H1 (cell line): ENCODE measurements around the gene GSTT2. TPM values are rescaled to one million over a fixed set of nuclear protein-coding genes. Genes with fewer than 3 reads are reported as not detected.

ENCODE experiments used
- ATF3 ChIP-seq: IDR thresholded peaks from 2 replicates; pipeline ENCODE4 v1.6.1; 2011; ENCODE audit warnings: low read depth, mild to moderate bottlenecking, low read length; ENCODE audit not compliant: insufficient read depth
- CHD1 ChIP-seq: IDR thresholded peaks from 2 replicates; pipeline ENCODE4 v1.6.1; 2012; ENCODE audit warnings: low read depth, low read length, improper control_type of control experiment
- CTBP2 ChIP-seq: IDR thresholded peaks from 2 replicates; pipeline ENCODE4 v1.7.0; 2011; ENCODE audit warnings: borderline replicate concordance, mild to moderate bottlenecking, moderate library complexity, mixed read lengths, low read length; ENCODE audit not compliant: insufficient read depth, insufficient read length
- GTF2F1 ChIP-seq: IDR thresholded peaks from 2 replicates; pipeline ENCODE4 v1.6.1; 2012; ENCODE audit warnings: low read depth, low read length, improper control_type of control experiment, borderline replicate concordance
- NRF1 ChIP-seq: IDR thresholded peaks from 2 replicates; pipeline ENCODE4 v1.6.1; 2011; ENCODE audit warnings: mild to moderate bottlenecking, low read depth, low read length, improper control_type of control experiment
- SAP30 ChIP-seq: fragments of 300-600 bp; sonication (generic); IDR thresholded peaks from 2 replicates; pipeline ENCODE4 v1.7.1; 2012; ENCODE audit warnings: low read length, moderate library complexity, mild to moderate bottlenecking, inconsistent platforms; ENCODE audit not compliant: insufficient read depth, insufficient replicate concordance
- SIRT6 ChIP-seq: IDR thresholded peaks from one replicate; pipeline ENCODE4 v1.7.1; 2012; ENCODE audit warnings: low read length, inconsistent platforms
- TAF1 ChIP-seq: IDR thresholded peaks from 2 replicates; pipeline ENCODE4 v1.6.1; 2011; ENCODE audit warnings: mild to moderate bottlenecking, low read depth, low read length
- polyA plus RNA-seq, 7 experiments: library from polyadenylated mRNA; depleted of rRNA in 3 of 7; stranded (reverse) in 5 of 7; unstranded in 2 of 7; fragments of >200 nt in 5 of 7; fragments of 200-250 nt in 2 of 7; gene quantifications; 1 replicate in 5 of 7; 2 replicates in 1 of 7; 4 replicates in 1 of 7; pipeline versions ENCODE4 v1.2.1 to v1.2.3, GENCODE V29; 2011 to 2013; ENCODE audit warnings: missing spikeins in 2 of 7, mixed read lengths in 2 of 7
- total RNA-seq: library from RNA; stranded (reverse); fragmentation: NEBNext Ultra II Directional; extraction: Animal tissue kit (Norgen Biotek cat#: 25700); gene quantifications from 2 replicates; pipeline ENCODE4 v1.2.1, GENCODE V29; 2021

GSTT2 gene
- total and polyA plus RNA-seq, 2 of the 8 experiments (the other 6 are each of a cell fraction or from before 2014, with no cell fraction given), result 1.1 to 1.5 TPM

GRCh38 chr22:24007253-24008021, 27.5 kb downstream of the GSTT2 start (continued):
- TF ChIP-seq ATF3, result no peak
- TF ChIP-seq TAF1, result no peak
- TF ChIP-seq GTF2F1, result no peak
- TF ChIP-seq CTBP2, result no peak
- TF ChIP-seq CHD1, result no peak
- TF ChIP-seq NRF1, result no peak
- TF ChIP-seq SIRT6, result no peak
- TF ChIP-seq SAP30, result no peak
